Placental pericyte (primary cell): ENCODE data around the gene ZNF593OS. TPM values are rescaled to one million over a fixed set of nuclear protein-coding genes. Genes with fewer than 3 reads are reported as not detected.

Experiments
- total RNA-seq: library from RNA; depleted of rRNA; stranded (reverse); fragments of >200 nt; gene quantifications from 2 replicates; pipeline ENCODE4 v1.2.3, GENCODE V29; 2012

Gene ZNF593OS
- not detected in 2 replicates for total RNA-seq

DNA sequence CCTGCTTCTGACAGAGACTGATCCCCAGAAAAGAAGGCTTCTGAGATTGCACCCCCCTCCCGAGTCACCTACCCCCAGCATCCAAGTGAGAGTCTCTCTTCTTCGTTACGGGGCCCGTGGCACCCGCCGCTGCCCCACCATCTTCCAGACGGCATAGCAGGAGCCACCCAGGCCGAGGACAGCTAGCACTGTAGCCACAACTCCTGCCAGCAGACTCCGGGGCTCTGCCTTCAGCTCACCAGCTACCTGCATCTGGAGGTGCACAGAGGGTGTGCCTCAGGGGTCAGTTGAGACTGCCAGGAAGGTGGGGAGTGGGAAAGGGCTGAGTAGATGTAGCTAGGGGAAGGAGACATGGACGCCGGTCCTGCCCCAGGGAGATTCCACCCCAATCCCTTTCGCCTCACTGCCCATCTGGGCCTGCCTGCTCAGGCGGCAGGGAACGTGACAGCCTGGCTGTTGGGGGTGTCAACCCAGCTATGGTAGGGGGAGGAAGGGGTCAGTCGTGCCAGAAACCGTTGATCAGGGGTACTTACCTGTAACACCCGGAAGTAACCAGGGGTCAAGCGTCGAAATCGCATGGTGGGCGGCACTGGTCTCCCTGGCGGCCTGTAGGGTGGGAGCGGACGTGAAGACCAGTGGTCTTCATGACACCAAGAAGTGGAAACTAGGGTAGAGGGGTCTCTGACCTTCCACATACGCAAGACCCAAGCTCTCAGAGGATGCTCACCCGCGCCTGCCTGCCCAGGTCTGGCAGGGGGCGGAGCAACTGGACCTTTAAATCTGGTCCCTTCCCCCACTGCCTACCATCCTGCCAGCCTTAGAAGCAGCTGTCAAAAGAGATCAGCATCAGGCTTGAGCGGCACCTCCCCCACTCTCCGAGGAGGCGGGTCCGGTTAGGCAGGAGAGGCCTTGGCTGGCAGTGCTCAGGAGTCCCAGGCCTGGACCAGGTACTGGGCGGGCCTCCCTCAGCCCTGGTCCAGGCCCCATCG is at the start of gene ZNF593OS:
Gene ZNF593OS, minus strand, starts transcription at position 749 of the 989 bp plus-strand sequence. Its CDS starts 171 bp downstream, at position 578.

DNA sequence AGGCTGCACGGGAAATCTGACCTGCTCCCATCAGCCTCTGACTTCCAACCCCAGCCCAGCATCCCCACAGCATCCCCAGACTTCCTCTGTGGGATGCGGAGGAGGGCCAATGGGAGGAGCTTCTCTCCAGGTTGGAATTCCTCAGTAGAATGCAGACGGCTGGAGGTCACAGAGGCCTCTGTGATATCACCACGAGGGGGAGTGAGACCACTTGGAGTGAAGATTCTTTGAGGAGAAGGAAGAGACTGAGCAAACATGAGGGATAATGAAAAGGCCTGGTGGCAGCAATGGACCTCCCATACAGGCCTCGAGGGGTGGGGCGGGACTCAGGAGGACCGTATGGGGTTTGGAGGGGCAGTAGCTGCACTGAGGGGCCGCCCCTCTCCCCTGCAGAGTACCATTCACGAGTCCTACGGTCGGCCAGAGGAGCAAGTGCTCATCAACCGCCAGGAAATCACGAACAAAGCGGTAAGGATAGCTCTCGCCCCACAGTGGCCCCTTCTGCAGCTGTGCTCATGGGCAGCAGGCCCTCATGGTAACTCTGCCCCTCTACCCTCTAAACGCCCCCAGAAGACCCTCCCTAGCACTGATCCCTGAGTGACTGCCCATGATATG is 18.8 kb upstream of the ZNF593OS start, which contains the start of gene CATSPER4:
Gene CATSPER4, plus strand, starts transcription at position 230 of the 615 bp plus-strand sequence. Its CDS starts 26 bp downstream, at position 256.

DNA sequence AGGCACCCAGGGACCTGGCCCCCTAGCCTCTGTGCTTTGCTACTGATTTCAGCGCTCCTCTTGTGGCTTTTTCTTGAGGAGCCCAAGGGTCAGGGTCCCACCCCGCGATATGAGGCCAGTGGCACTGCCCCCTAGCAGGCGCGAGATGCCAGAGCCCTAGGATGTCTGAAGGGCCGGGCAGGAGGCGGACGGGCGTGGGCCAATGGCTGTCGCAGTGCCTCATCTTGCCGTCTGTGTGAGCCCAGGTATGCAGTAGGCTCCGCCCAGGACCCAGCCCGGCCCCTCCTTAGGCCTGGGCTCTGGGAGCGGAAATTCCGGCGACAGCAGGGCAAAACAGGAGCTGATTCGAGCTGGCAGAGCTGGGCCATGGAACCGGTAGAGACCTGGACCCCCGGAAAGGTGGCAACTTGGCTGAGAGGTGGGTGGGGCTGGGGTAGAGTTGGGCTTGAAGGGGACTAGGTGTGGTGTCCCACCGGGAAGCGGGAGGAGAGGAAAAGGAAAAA is 5.6 kb upstream of the ZNF593OS start, which contains the start of gene CNKSR1:
Gene CNKSR1, plus strand, starts transcription at position 310 of the 503 bp plus-strand sequence. Its CDS starts 57 bp downstream, at position 367.

DNA sequence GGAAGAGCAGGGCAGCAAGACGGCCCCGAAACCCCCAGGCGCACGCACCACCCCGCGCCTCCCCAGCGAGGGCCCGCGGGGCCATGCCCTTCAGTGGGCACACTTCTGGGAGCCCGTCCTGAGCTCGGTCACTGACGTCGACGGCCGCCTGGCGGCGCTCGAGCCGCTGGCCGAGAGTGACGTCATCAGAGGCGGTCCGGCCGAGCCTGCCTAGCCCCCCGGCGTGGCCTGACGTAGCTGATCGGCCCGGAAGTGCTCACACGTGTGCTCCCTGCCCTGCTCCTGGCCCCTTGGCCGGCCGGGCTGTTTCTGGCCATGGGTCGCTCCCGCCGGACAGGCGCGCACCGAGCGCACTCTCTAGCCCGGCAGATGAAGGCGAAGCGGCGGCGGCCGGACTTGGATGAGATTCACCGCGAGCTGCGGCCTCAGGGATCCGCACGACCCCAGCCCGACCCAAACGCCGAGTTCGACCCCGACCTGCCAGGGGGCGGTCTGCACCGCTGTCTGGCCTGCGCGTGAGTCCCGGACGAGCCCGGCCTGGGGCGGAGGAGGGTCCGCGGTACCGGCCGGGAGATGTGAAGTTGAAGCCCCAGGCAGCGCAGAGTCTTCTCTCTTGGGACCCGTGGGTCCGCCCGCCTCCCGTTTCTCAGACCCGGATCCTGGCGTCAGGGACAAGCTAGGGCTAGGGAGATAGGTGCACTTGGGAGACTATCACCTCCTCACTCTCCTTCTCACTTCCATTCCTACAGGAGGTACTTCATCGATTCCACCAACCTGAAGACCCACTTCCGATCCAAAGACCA is 1.8 kb downstream of the ZNF593OS start, which contains the start of gene ZNF593:
Gene ZNF593, plus strand, starts transcription at position 240 of the 803 bp plus-strand sequence. Its CDS starts 76 bp downstream, at position 316.

DNA sequence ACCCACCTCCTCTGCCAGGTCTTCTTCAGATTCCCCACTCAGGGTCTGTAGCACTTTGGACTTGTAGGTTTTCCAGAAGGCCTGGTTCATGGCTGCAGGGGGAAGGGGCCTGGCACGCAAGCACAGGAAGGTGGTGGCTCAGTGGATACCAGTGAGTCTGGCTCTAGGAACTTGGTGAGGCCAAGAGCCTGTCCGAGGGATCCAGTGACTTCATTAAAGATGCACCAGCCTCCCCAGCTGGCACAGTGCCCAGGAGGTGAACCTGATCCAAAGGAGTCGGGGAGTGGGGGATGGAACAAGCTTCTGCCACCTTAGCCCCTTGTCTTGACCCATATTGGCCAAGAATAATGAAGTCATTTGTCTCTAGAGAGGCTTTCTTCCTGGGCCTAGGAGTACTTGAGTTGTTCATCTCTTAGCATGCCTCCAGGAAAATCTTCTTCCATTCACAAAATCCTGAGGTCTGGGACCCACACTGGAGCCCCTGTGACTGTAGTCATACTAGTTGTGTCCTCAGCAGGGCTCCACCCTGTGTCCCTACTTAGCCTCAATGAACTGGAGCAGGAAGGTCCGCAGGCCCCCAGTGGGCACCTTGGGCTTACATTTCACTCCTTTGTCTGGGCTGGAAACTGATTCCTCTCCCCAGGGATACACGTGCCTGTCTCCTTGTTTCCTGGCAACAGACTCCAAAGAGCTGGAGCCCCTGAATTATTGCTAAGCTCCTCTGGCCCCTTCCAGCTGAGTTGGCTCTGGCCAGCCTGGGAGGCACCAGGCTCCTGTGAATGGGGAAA is 3.0 kb downstream of the ZNF593OS start, which contains the start of gene C1orf232:
Gene C1orf232, minus strand, starts transcription at position 554 of the 788 bp plus-strand sequence. Its CDS starts 464 bp downstream, at position 90.

DNA sequence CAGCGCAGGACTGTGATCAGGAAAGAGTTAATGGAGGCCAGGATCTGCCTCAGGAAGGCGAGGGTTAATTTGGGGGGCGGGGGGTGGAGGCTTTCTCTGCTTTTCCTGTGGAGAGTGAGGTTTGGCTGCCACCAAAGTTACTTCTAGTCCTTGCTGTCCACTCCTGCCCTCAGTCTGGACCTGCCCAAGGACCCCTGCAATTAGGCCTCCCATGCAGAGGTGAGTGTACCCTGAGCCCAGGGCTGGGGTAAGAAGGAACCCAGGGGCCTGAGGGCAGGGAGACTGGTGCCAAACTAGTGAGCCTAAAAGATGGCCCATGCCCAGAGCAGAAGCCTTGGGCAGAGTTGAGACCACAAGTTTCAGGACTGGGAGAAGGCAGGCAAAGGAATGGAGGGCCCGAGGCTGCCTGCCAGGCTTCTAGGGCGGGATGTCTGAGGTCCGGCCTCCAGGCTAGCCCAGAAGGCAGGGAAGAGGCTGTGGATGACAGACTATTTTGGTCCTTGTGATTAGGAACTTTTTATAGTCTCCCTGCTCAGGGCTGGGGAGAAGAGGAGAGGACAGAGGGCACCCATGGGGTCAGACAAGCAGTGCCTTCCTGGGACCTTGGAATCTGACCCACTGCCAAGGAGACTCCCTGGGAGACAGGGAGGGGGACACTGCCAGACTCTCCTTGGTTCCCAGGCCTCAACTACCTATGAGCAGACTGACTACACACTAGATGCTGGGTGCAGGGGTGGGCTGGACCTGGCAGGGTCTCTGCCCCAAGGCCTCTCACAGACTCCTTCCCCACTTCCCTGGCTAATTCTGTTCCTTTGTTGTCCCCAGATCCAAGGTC is 12.5 kb downstream of the ZNF593OS start, which contains the start of gene FAM110D:
Gene FAM110D, plus strand, starts transcription at position 172 of the 835 bp plus-strand sequence. CDS start 2,213 bp downstream, outside the sequence.

Other genes starting within 250 kb of the ZNF593OS start
- gene PAFAH2, start 173.8 kb downstream of the ZNF593OS start, total RNA-seq: 7.9 and 13.2 TPM in 2 replicates
- gene EXTL1, start 150.1 kb downstream of the ZNF593OS start, total RNA-seq: under 0.01 and 0.43 TPM in 2 replicates
- not detected in 2 replicates for gene SLC30A2, start 125.7 kb downstream of the ZNF593OS start, total RNA-seq
- 0.22 TPM in 1 of 2 replicates, not detected in the other for gene TRIM63, start 104.2 kb downstream of the ZNF593OS start, total RNA-seq
- 4.6 and 5.6 TPM in 2 replicates for gene PDIK1L, start 60.0 kb downstream of the ZNF593OS start, total RNA-seq
- not detected in 2 replicates for gene FAM110D, start 12.8 kb downstream of the ZNF593OS start, total RNA-seq
- not detected in 2 replicates for gene C1orf232, start 2.9 kb downstream of the ZNF593OS start, total RNA-seq
- gene ZNF593, start 1.9 kb downstream of the ZNF593OS start, total RNA-seq: 24.3 and 26.3 TPM in 2 replicates
- 0.22 TPM in 1 of 2 replicates, not detected in the other for gene CNKSR1, start 5.7 kb upstream of the ZNF593OS start, total RNA-seq
- not detected in 2 replicates for gene CATSPER4, start 18.8 kb upstream of the ZNF593OS start, total RNA-seq
- 2.4 and 13.7 TPM in 2 replicates for gene CEP85, start 62.4 kb upstream of the ZNF593OS start, total RNA-seq
- gene SH3BGRL3, start 108.3 kb upstream of the ZNF593OS start, total RNA-seq: 32.0 and 36.7 TPM in 2 replicates
- gene UBXN11, start 134.8 kb upstream of the ZNF593OS start, total RNA-seq: 6.8 and 7.7 TPM in 2 replicates
- not detected in 2 replicates for gene CD52, start 146.1 kb upstream of the ZNF593OS start, total RNA-seq
- under 0.01 TPM in 1 of 2 replicates, not detected in the other for gene CRYBG2, start 182.3 kb upstream of the ZNF593OS start, total RNA-seq
- gene ZNF683, start 200.9 kb upstream of the ZNF593OS start, total RNA-seq: not detected in 2 replicates
- gene LIN28A, start 239.0 kb upstream of the ZNF593OS start, total RNA-seq: not detected in 2 replicates